ENCODE results near the gene ANKRD16.
"Not testable (repeated sequence)": the region's sequence is repeated elsewhere in the genome, so short reads cannot be mapped to it uniquely, and the experiment has no call there.

The ANKRD16 gene

GRCh38 chr10:5903563-5903962 is 13.9 kb upstream of the ANKRD16 start:
- DNase-seq (ENCODE audit: low read depth in 2 of 2): no peak

- DNase-seq (ENCODE audit: low read depth in 2 of 2): no peak
Measured at GRCh38 chr10:5902511-5903274, 13.0 kb upstream of the ANKRD16 start.

GRCh38 chr10:5900247-5900646 is 10.6 kb upstream of the ANKRD16 start:
- no peak for DNase-seq (ENCODE audit: low read depth in 2 of 2)

- DNase-seq (ENCODE audit: low read depth in 2 of 2): no peak
Measured at GRCh38 chr10:5898163-5898562, 8.5 kb upstream of the ANKRD16 start.

- DNase-seq (ENCODE audit: low read depth in 2 of 2): no peak
Measured at GRCh38 chr10:5897504-5897903, 7.8 kb upstream of the ANKRD16 start.

- no peak for DNase-seq (ENCODE audit: low read depth in 2 of 2)
Measured at GRCh38 chr10:5897053-5897340, 7.3 kb upstream of the ANKRD16 start.

- no peak for DNase-seq (ENCODE audit: low read depth in 2 of 2)
Measured at GRCh38 chr10:5896208-5897052, 6.7 kb upstream of the ANKRD16 start.

- DNase-seq (ENCODE audit: low read depth in 2 of 2): no peak
Measured at GRCh38 chr10:5895804-5896203, 6.1 kb upstream of the ANKRD16 start.

GRCh38 chr10:5895365-5895764 is 5.7 kb upstream of the ANKRD16 start:
- no peak for DNase-seq (ENCODE audit: low read depth in 2 of 2)

- no peak for DNase-seq (ENCODE audit: low read depth in 2 of 2)
Measured at GRCh38 chr10:5894873-5895272, 5.2 kb upstream of the ANKRD16 start.

- no peak for DNase-seq (ENCODE audit: low read depth in 2 of 2)
Measured at GRCh38 chr10:5894403-5894802, 4.7 kb upstream of the ANKRD16 start.

- no peak for DNase-seq (ENCODE audit: low read depth in 2 of 2)
Measured at GRCh38 chr10:5893321-5893720, 3.6 kb upstream of the ANKRD16 start.

- no peak for DNase-seq (ENCODE audit: low read depth in 2 of 2)
Measured at GRCh38 chr10:5892007-5892406, 2.3 kb upstream of the ANKRD16 start.

- no peak for DNase-seq (ENCODE audit: low read depth in 2 of 2)
Measured at GRCh38 chr10:5891009-5891408, 1.3 kb upstream of the ANKRD16 start.

GRCh38 chr10:5890452-5890915 is 791 bp upstream of the ANKRD16 start:
- peak; percentile 9 to 14 for DNase-seq (ENCODE audit: low read depth in 2 of 2)

- DNase-seq (ENCODE audit: low read depth in 2 of 2): peak; percentile 13 to 31
Measured at GRCh38 chr10:5888843-5889623, 660 bp downstream of the ANKRD16 start.

GRCh38 chr10:5888351-5888750 is 1.3 kb downstream of the ANKRD16 start:
- DNase-seq (ENCODE audit: low read depth in 2 of 2): no peak

- no peak for DNase-seq (ENCODE audit: low read depth in 2 of 2)
Measured at GRCh38 chr10:5887641-5888040, 2.1 kb downstream of the ANKRD16 start.

GRCh38 chr10:5887029-5887428 is 2.7 kb downstream of the ANKRD16 start:
- DNase-seq (ENCODE audit: low read depth in 2 of 2): no peak

GRCh38 chr10:5885619-5886018 is 4.1 kb downstream of the ANKRD16 start:
- no peak for DNase-seq (ENCODE audit: low read depth in 2 of 2)

GRCh38 chr10:5882961-5883360 is 6.7 kb downstream of the ANKRD16 start:
- DNase-seq (ENCODE audit: low read depth in 2 of 2): no peak

GRCh38 chr10:5877041-5877440 is 12.7 kb downstream of the ANKRD16 start:
- DNase-seq (ENCODE audit: low read depth in 2 of 2): not testable (repeated sequence)
